ENCODE data around the gene COX11.

COX11 gene, protein sequence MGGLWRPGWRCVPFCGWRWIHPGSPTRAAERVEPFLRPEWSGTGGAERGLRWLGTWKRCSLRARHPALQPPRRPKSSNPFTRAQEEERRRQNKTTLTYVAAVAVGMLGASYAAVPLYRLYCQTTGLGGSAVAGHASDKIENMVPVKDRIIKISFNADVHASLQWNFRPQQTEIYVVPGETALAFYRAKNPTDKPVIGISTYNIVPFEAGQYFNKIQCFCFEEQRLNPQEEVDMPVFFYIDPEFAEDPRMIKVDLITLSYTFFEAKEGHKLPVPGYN

DNA sequence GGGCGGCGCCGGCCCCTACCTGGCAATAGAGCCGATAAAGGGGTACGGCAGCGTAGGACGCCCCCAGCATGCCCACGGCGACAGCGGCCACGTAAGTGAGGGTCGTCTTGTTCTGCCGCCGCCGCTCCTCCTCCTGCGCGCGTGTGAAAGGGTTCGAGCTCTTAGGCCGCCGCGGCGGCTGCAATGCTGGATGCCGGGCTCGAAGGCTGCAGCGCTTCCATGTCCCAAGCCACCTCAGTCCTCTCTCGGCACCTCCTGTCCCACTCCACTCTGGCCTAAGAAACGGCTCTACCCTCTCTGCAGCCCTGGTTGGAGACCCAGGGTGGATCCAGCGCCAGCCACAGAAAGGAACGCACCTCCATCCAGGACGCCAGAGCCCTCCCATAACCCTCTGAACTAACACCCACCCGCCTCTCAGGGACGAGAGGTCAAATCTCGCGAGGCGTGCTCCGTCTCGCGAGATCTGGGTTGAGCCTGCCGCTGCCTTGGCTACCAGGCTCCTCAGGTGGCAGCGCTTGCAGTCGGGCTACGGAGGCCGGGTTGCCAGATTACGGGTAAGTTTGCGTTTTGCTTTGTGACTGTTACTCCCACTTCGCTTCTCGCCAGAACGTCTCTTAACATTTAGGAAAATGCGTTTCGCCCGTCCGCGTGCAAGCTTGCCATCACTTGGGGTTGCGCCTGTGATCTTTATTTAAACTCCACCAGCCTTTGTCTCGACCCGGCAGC lies at the start of gene COX11, which contains the start of gene STXBP4:
COX11 (minus strand) TSS at position 393 of the 726 bp plus-strand sequence; CDS start at position 385, 8 bp downstream.
STXBP4 (plus strand) TSS at position 504 of the 726 bp plus-strand sequence. CDS start 17,455 bp downstream, outside the sequence.
- FAIRE-seq, result peak; percentile 37

DNA sequence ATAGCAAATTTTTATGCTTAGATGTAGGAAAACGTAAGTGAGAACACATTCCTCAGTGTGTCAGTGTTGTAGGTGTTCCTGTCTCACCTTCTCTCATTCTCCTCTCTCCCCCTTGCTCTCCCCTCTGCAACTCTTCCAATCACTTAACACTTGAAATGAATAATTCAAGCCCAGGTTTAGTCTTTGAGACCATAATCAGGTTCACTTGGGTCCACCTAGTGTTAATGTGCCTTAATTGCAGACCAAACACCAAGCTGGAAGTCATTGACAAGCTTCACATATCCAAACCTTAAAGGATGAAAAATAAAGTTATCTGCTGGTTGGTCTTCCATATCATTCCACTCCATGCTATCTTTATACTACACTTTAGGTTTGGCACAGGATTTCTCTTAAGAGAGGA lies 37.1 kb upstream of the COX11 start:
- FAIRE-seq, result no peak

DNA sequence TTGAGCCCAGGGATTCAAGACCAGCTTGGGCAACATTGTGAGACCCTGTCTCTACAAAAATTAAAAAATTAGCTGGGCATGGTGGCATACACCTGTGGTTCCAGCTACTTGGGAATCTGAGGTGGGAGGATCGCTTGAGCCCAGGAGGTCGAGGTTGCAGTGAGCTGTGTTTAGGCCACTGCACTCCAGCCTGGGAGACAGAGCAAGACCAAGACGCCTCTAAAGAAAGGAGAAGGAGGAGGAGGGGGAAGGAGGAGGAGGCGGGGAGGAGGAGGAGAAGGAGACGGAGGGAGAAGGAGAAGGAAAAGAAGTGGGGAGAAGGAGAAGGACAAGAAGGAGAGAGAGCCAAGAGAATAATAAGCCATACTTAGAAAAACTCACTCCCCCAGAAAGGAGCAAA lies 36.0 kb upstream of the COX11 start:
- FAIRE-seq, result no peak

DNA sequence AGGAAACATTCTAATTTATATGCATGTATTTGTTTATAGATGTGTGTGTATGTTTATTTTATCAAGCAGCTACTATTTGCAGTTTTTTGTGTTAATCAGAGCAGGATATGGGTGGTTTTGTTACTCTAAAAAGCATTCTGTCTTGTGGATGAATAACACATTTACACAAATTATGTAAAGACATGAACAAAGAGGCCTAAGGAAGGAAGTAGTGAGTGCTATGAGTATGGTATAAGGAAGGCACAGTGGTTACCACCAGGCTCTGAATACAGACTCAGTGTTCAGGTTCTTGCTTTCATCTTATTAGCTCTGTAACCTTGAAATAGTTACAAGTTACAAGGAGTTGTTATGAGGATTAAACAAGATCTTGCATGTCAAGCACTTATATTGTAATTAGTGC lies 34.0 kb upstream of the COX11 start:
- FAIRE-seq, result no peak

DNA sequence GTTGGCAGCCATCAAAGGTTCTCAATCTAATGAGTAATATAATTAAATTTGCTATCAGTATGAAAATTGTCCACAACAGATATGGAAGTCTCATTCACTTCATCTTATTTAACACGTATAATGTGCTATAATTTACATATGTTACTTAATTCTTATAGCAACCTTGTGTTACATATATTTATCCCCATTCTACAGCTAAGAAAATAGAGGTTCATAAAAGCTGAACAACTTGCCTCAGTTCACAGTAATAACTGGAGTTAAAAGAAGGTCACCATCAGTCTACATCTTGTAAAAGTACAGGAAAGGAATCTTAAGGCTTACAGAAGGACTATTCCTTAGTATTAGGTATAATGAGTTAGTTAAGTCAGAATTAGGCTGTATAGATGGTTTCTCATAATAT lies 28.0 kb upstream of the COX11 start:
- no peak for FAIRE-seq

DNA sequence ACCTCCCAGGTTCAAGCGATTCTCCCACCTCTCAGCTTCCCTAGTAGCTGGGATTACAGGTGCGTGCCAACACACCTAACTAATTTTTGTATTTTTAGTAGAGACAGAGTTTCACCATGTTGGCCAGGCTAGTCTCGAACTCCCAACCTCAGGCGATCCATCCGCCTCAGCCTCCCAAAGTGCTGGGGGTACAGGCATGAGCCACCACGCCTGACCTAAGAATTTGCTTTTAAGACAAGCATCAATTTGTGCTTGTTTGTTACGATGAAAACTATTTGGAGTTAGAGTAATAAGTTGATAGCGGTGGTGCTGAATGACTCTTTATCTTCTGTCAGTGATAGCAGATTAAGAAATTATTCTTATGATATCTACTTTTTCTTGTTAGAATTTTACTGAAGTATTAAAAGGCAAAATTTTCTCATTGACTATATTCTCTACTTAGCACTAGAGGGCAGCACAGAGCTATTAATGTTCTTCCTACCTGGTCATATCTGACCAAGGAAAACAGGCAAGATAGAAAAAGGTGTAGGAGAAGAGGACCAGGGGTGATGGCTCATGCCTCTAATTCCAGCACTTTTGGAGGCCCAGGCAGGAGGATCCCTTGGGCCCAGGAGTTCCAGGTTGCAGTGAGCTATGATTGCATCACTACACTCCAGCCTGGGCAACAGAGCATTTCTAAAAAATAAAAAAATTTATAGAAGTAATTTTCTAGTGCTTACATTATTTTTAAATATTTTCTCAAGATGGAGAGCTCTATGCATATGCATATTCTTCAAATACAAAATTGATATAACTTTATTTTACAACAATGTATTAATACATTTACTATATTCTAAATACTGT lies 24.6 kb upstream of the COX11 start:
- peak; percentile 94 for FAIRE-seq

DNA sequence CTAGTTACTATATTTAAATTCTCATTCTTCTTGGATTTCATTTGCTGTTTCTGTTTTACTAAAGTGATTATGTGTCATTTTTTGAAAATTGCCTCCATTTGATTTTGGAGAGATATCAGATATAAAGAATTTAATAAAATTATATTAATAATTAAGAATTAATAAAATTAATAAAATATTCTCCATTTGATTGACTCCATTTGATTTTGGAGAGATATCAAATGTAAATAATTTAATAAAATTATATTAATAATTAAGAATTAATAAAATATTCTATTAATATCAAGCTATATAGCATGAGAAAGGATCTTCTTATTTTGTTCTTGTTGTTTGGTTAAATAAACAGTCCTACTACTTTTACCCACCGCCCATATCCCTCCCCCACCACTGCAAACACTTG lies 23.1 kb upstream of the COX11 start:
- peak; percentile 93 for FAIRE-seq

DNA sequence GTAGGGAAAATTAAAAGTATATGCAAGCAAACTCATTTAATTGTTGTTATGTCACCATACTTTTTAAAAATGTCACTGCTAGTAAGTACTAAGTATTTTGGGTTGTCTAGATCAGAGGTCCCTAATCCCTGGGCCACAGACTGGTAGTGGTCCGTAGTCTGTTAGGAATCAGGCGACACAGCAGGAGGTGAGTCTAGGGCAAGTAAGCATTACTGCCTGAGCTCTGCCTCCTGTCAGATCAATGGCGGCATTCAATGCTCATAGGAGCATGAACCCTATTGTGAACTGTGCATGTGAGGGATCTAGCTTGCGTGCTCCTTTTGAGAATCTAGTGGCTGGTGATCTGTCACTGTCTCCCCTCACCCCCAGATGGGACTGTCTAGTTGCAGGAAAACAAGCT lies 21.7 kb upstream of the COX11 start:
- no peak for FAIRE-seq

DNA sequence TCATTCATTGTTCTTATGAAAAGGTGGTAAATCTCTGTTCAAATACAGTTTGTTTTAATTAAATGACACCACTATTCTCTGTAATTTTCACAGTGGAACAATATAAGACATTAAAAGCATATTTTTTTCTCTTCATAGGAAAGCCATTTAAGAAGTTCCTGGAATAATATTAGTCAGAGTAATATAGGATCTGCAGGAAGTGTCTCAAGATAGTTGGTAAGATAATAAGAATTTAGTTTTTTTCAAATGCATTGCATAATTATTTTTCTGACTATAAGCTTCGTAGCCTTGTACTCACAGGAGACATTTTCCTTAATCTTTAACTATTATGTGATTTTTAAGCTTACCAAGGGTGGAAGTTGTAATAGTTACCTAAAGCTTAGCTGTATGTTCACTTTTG lies 17.0 kb upstream of the COX11 start:
- no peak for FAIRE-seq

DNA sequence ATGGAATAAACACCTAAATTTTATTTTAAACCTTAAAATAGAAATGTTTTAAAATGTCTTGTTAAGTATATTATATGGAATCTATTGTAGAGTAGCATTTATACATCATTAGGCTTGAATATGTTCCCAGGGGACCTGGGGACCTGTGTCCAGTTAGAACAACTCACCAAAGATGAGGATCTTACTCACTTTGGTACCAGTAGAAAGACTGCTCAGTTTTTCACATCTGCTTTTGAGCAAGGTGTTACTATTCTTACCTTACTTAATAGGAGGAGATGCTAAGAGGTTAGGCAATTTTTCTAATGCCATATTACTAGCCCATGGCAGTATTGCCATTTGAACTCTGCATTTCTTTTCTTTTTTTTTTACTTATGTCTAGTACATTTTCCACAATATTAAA lies 14.8 kb upstream of the COX11 start:
- no peak for FAIRE-seq

DNA sequence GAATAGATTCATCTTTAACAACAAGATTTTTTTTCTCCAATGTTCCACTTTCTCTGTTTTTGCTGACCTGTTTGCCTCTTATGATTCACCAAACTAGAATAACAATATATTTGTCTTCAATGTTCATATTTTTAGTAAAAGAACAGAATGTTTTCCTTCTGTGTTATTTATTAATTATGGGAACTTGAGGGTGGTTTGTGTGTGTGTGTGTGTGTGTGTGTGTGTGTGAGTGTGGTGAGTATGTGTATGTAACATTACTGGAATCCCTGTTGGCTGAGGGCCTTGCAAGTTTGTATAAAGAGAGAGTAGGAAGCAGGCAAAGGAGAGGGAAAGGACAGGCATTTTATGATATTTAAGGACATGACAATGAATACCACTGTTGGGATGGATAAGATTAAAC lies 13.9 kb upstream of the COX11 start:
- no peak for FAIRE-seq

DNA sequence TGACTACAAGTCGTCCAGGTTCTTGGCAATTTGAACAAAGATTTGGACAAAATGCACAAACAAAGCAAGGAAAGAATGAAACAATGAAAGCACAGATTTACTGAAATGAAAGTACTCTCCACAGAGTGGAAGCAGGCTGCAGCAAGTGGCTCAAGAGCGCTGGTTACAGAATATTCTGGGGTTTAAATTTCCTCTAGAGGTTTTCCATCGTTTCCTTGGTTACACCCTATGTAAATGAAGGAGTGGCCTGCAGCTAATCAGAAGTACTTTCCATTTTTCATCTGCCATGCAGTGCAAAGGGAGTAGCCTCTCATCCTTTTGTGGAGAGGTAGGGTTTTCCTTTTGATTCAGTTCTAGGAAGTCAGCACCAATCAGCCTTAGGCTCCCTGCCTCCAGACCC lies 11.9 kb upstream of the COX11 start:
- no peak for FAIRE-seq

DNA sequence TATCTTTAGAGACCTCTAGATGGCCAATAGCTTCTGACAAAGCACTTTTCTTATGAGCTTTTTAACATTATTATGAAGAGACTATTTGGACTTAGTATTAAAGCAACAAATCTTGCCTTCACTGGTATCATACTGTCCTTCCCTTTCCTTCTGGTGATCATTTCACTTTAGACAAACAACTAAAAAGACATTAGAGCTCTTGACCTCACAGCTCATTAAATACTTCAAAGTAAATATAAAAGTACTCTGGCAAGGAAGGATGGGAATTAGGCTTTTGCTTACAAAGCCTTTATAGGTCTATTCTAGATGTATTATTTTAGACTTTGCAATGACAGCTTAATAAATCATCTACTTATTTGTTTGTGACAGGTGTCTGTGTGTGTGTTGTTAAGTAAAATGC lies 11.2 kb upstream of the COX11 start:
- FAIRE-seq, result no peak

DNA sequence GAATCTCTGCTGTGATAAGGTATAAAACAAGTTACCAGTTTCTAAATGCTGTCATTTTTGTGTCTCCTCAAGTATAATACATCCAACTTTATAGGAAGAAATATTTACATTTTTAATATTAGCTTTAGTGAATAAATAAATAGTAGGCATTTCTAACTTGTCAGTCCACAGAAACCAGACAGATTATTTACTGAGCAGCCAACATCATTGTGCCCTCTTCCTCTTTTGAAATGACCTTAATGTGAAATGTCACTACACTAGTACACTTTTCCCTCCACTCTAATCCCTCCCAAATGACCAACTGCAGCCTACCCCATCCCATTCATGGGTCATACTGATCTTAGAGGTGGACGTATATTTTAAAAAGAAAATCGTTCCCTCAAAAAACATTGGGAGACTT lies 9.3 kb upstream of the COX11 start:
- FAIRE-seq, result no peak

DNA sequence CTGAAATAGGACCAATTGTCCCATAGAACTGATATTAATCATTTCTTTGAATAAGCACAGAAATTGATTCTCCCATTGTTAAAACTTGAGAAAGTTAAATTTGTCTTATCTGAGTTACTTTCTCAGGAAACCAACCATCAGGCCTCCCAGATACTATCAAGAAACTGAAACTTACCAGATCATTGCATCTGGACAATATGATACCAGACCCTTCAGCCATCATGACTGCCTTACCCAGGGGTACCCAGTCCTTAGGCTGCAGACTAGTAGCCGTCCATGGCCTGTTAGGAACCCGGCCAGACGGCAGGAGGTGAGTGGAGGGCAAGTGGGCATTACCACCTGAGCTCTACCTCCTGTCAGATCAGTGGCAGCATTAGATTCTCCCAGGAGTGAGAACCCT lies 7.9 kb upstream of the COX11 start:
- FAIRE-seq, result no peak

DNA sequence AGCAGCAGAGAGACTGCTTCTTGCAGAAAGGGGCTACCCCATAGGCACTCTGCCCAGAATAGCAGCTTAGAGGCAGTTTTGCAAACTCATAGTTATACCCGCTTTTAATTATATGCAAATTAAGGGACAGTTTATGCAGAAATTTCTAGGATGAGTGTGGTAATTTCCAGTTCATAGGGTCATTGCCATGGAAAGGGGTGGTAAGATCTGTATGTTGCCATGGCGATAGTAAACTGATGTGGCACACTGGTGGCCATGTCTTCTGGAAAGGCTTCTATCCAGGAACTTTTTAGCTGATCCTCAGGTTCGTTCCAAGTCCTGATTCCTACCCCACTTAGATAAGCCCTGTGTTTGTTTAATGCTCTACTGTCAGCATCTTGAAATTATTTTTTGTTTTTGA lies 6.3 kb upstream of the COX11 start:
- no peak for FAIRE-seq

DNA sequence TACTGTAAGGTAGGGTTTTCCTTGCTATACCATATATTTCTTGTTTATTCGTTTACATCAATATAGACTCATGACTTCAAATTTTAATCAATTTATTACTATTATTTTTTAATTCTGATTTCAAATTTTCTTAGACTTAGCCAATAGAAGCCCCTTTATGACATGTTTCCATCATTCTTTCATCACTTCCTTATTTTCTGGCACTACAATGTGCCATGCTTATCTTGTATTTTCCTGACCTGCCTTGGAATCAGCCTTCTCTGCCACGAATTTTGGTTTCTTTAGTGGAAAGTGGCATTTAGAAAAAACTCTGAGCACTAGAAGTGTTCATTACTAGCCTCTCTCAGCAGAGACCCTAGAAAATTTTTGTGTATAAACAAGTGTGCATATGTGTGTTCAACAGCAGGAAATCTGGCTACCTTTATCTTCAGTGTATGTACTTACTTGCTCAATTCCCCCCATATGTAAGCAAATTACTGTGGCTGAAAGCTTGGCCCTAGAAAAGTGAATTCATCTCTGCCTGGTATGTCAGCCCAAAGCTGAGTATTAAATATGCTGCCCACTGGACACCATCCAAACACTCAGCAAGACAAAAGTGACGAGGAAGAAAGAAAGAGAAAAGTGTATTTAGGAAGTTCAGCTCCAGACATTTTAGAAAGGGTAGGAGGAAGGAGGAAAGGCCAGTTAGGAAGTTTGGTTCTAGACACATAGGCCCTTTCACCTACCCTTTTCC lies 4.1 kb upstream of the COX11 start:
- no peak for FAIRE-seq

DNA sequence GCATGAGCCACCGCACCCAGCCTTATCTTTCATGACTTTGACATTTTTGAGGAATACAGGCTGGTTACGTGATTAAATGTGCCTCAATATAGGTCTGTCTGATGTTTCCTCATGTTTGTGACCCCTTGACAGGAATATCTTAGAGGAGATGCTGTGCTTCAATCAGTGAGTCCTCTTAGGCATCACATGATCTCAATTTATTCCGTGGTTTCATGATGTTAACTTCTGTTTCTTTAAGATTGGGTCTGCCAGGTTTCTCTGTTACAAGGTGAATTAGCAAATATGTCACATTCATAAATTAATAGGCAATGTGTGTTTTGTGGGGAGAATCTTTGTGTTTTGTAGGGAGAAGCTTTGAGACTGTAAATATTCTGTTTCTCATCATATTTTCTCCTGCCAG lies 3.4 kb upstream of the COX11 start:
- FAIRE-seq, result no peak

DNA sequence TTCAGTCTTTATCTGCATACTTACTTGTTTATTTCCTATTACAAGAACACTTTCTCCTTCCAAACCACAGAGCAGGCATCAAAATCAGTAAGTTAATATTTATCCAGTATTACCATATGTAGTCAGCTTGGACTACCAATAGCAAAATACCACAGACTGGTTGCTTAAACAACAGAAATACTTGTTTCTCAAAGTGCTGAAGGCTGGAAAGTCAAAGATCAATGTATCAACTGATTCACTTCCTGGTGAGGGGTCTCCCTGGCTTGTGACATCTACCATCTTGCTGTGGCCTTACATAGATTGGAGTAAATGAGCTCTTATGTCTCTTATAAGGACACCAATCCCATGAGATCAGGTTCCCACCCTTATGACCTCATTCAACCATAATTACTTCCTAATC lies 2.7 kb upstream of the COX11 start:
- no peak for FAIRE-seq

DNA sequence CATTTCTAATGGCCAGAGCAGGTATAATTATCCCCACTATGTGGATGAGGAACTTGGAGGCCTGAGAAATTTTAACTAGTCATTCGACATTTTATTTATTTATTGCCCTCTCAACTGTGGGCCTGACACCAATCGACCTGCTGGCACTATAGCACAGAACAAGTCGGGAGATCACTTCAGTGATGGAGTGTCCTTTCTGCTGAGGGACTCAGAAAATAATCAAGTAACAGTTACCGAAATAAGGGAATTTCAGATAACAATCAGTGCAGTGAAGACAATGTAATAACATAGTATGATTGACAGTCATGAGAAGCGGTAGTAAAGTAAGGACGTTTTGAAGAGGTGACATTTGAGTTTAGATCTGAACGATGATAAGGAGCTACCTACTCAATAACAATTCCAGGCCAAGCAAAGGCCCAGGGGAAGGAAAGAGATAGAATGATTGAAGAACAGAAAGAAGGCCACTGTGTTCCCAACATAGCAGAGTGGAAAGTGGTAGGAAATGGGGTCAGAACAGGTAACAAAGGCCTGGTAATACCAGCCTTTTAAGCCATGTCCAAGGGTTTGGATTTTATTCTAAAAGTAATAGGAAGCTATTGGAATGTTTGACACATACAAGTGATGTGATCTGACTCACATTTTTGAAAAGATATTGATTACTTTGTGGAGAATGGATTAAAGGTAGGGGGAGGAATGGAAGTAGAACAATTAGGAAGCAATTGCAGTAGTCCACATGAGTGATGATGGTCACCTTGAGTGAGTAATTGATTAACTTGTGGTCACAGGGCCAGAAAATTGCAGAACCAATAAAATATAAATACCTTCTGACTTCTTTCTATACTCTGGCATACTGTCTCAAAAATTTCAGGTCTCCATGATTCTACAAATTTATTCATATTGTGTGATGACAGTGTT lies 1.5 kb upstream of the COX11 start:
- no peak for FAIRE-seq

DNA sequence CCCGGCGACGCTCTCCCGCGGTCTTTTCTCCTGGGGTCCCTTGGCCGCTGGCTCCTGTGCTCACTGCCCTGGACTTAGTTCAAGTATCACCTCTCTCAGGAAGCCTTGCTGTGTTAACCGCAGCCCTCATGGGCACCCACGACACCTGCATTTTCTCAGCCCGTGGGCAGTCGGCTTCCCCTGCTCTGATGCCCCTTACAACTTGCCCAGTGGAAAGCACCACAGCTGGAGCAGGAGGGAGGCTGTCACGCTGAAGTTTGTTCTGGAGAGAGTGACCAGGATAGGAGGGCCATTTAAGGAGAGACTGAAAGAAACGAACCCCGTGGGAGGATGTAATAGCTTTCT lies 506 bp upstream of the COX11 start:
- FAIRE-seq, result no peak

All from A204.1 (cell line).